Subcutaneous abdominal adipose tissue (tissue), 5 donors: ENCODE results near the gene GLRA1.
"Not testable (repeated sequence)": the region's sequence is repeated elsewhere in the genome, so short reads cannot be mapped to it uniquely, and the experiment has no call there.

Experiments
- H3K27ac ChIP-seq: one replicate; pipeline ENCODE4 v1.7.0; 2013; ENCODE audit warnings: low read depth, mild to moderate bottlenecking, inconsistent platforms, low read length, moderate library complexity
- H3K27me3 ChIP-seq, 5 donors: one replicate each; pipeline ENCODE4 v1.7.0; 2013; ENCODE audit warnings: low read length in 5 of 5, inconsistent platforms in 1 of 5; ENCODE audit not compliant: control insufficient read depth in 5 of 5, insufficient read depth in 4 of 5
- H3K36me3 ChIP-seq, 5 donors: one replicate each; pipeline ENCODE4 v1.7.0; 2013; ENCODE audit warnings: low read length in 5 of 5; ENCODE audit not compliant: control insufficient read depth in 5 of 5, insufficient read depth in 5 of 5
- H3K4me1 ChIP-seq, 5 donors: one replicate each; pipeline ENCODE4 v1.7.0; 2013; ENCODE audit warnings: low read length in 5 of 5, mild to moderate bottlenecking in 3 of 5, moderate library complexity in 1 of 5; ENCODE audit not compliant: control insufficient read depth in 5 of 5, insufficient read depth in 5 of 5
- H3K4me3 ChIP-seq, 5 donors: one replicate each; pipeline ENCODE4 v1.7.0; 2013; ENCODE audit warnings: low read length in 5 of 5, low read depth in 1 of 5
- H3K9ac ChIP-seq, 5 donors: one replicate each; pipeline ENCODE4 v1.7.0; 2013; ENCODE audit warnings: low read length in 5 of 5, mild to moderate bottlenecking in 4 of 5, moderate library complexity in 3 of 5
- H3K9me3 ChIP-seq, 5 donors: one replicate each; pipeline ENCODE4 v1.7.0; 2013; ENCODE audit warnings: low read length in 5 of 5; ENCODE audit not compliant: control insufficient read depth in 5 of 5
- donor health status: healthy.
- donor health status: healthy.
- donor health status: healthy.
- donor health status: healthy.
- donor health status: healthy.

GLRA1 gene

GRCh38 chr5:151847871-151848270 is 76.8 kb downstream of the GLRA1 start:
- H3K27me3 ChIP-seq: no peaks in the 10 kb centered on the region
- no peaks in the 10 kb centered on the region for H3K36me3 ChIP-seq
- no peaks in the 10 kb centered on the region for H3K4me1 ChIP-seq
- no peak overlapping the region for H3K4me3 ChIP-seq
- peaks cover 0 to 3% (median 0%) of the 10 kb centered on the region in 5 donors for H3K9me3 ChIP-seq
- no peak overlapping the region for H3K9ac ChIP-seq
- H3K27ac ChIP-seq: no peak overlapping the region

GRCh38 chr5:151846765-151847164 is 77.9 kb downstream of the GLRA1 start:
- no peak overlapping the region for H3K9ac ChIP-seq
- no peaks in the 10 kb centered on the region for H3K4me1 ChIP-seq
- H3K27ac ChIP-seq: no peak overlapping the region
- no peaks in the 10 kb centered on the region for H3K27me3 ChIP-seq
- no peaks in the 10 kb centered on the region for H3K36me3 ChIP-seq
- H3K9me3 ChIP-seq: peaks cover 0 to 3% (median 0%) of the 10 kb centered on the region in 5 donors
- no peak overlapping the region for H3K4me3 ChIP-seq

GRCh38 chr5:151832843-151833242 is 91.8 kb downstream of the GLRA1 start:
- H3K36me3 ChIP-seq, H3K9ac ChIP-seq, H3K4me3 ChIP-seq, H3K27me3 ChIP-seq, H3K4me1 ChIP-seq, H3K27ac ChIP-seq: not testable (repeated sequence)
- H3K9me3 ChIP-seq: peaks cover 1 to 15% (median 4%) of the 10 kb centered on the region in 5 donors

GRCh38 chr5:151829370-151829769 is 95.3 kb downstream of the GLRA1 start:
- Histone ChIP-seq H3K27me3 (no peaks in the 10 kb centered on the region), H3K4me1 (peaks cover 0 to 3% (median 0%) of the 10 kb centered on the region in 5 donors), H3K4me3 (no peak overlapping the region), H3K27ac (no peak overlapping the region), H3K9me3 (peaks cover 0 to 6% (median 0%) of the 10 kb centered on the region in 5 donors), H3K9ac (no peak overlapping the region), H3K36me3 (no peaks in the 10 kb centered on the region)

- no peaks in the 10 kb centered on the region for H3K27me3 ChIP-seq
- H3K36me3 ChIP-seq: no peaks in the 10 kb centered on the region
- H3K4me1 ChIP-seq: peaks cover 0 to 13% (median 5%) of the 10 kb centered on the region in 5 donors
- no peak overlapping the region for H3K9ac ChIP-seq
- H3K4me3 ChIP-seq: no peak overlapping the region
- H3K27ac ChIP-seq: no peak overlapping the region
- no peaks in the 10 kb centered on the region for H3K9me3 ChIP-seq
Measured at GRCh38 chr5:151825445-151825844, 99.2 kb downstream of the GLRA1 start.

- H3K27ac ChIP-seq: no peak overlapping the region
- no peaks in the 10 kb centered on the region for H3K9me3 ChIP-seq
- no peaks in the 10 kb centered on the region for H3K27me3 ChIP-seq
- H3K4me1 ChIP-seq: peaks cover 0 to 15% (median 7%) of the 10 kb centered on the region in 5 donors
- H3K9ac ChIP-seq: no peak overlapping the region
- H3K4me3 ChIP-seq: no peak overlapping the region
- H3K36me3 ChIP-seq: peaks cover 0 to 2% (median 0%) of the 10 kb centered on the region in 5 donors
Measured at GRCh38 chr5:151822141-151822540, 102.5 kb downstream of the GLRA1 start.

- Histone ChIP-seq H3K27ac (no peak overlapping the region), H3K27me3 (no peaks in the 10 kb centered on the region), H3K36me3 (peaks cover 0 to 6% (median 4%) of the 10 kb centered on the region in 5 donors), H3K4me3 (no peak overlapping the region), H3K4me1 (peaks cover 0 to 15% (median 9%) of the 10 kb centered on the region in 5 donors), H3K9me3 (no peaks in the 10 kb centered on the region), H3K9ac (no peak overlapping the region)
Measured at GRCh38 chr5:151820903-151821302, 103.7 kb downstream of the GLRA1 start.

GRCh38 chr5:151820271-151820670 is 104.4 kb downstream of the GLRA1 start:
- Histone ChIP-seq H3K9ac (no peak overlapping the region), H3K4me1 (peaks cover 0 to 17% (median 11%) of the 10 kb centered on the region in 5 donors), H3K27me3 (no peaks in the 10 kb centered on the region), H3K27ac (no peak overlapping the region), H3K36me3 (peaks cover 0 to 6% (median 4%) of the 10 kb centered on the region in 5 donors), H3K4me3 (no peak overlapping the region), H3K9me3 (no peaks in the 10 kb centered on the region)

GRCh38 chr5:151819830-151820229 is 104.8 kb downstream of the GLRA1 start:
- no peak overlapping the region for H3K4me3 ChIP-seq
- H3K9ac ChIP-seq: no peak overlapping the region
- H3K27me3 ChIP-seq: no peaks in the 10 kb centered on the region
- peaks cover 0 to 6% (median 4%) of the 10 kb centered on the region in 5 donors for H3K36me3 ChIP-seq
- H3K9me3 ChIP-seq: no peaks in the 10 kb centered on the region
- peaks cover 0 to 17% (median 12%) of the 10 kb centered on the region in 5 donors for H3K4me1 ChIP-seq
- no peak overlapping the region for H3K27ac ChIP-seq

GRCh38 chr5:151815051-151815450 is 109.6 kb downstream of the GLRA1 start:
- no peak overlapping the region for H3K9ac ChIP-seq
- peaks cover 0 to 29% (median 12%) of the 10 kb centered on the region in 5 donors for H3K4me1 ChIP-seq
- H3K4me3 ChIP-seq: no peak overlapping the region
- H3K9me3 ChIP-seq: no peaks in the 10 kb centered on the region
- H3K27me3 ChIP-seq: no peaks in the 10 kb centered on the region
- H3K27ac ChIP-seq: no peak overlapping the region
- H3K36me3 ChIP-seq: peaks cover 10 to 30% (median 12%) of the 10 kb centered on the region in 5 donors
